GM23248 (cell line): Measurements from ENCODE around the gene ARAP3. TPM values are rescaled to one million over a fixed set of nuclear protein-coding genes. Genes with fewer than 3 reads are reported as not detected.

Experiments used
- DNase-seq: peaks from one replicate; pipeline ENCODE4 v3.0.0-alpha.2; 2015
- H2AFZ ChIP-seq: fragments of 200-600 bp; sonication (generic); 2 replicates; pipeline ENCODE4 v1.6.1; 2016; ENCODE audit warnings: antibody characterized with exemption
- H3F3A ChIP-seq: fragments of 200-600 bp; sonication (generic); 2 replicates; pipeline ENCODE4 v1.6.1; 2016; ENCODE audit warnings: mild to moderate bottlenecking, antibody characterized with exemption, mixed run types; ENCODE audit not compliant: insufficient read depth
- H3K27ac ChIP-seq: fragments of 200-600 bp; sonication (generic); 2 replicates; pipeline ENCODE4 v1.5.1; 2016; ENCODE audit warnings: mild to moderate bottlenecking
- H3K27me3 ChIP-seq: fragments of 200-600 bp; sonication (generic); replicated peaks from 2 replicates; pipeline ENCODE4 v1.6.1; 2016; ENCODE audit warnings: mild to moderate bottlenecking; ENCODE audit not compliant: insufficient read depth
- H3K36me3 ChIP-seq: fragments of 200-600 bp; sonication (generic); 2 replicates; pipeline ENCODE4 v1.6.1; 2016; ENCODE audit warnings: low read depth, mild to moderate bottlenecking
- H3K4me1 ChIP-seq: fragments of 200-600 bp; sonication (generic); 2 replicates; pipeline ENCODE4 v1.6.1; 2016; ENCODE audit warnings: mild to moderate bottlenecking; ENCODE audit not compliant: insufficient read depth
- H3K4me2 ChIP-seq: fragments of 200-600 bp; sonication (generic); one replicate; pipeline ENCODE4 v1.6.1; 2016; ENCODE audit warnings: mild to moderate bottlenecking; ENCODE audit not compliant: unreplicated experiment
- H3K4me3 ChIP-seq: fragments of 200-600 bp; sonication (generic); 2 replicates; pipeline ENCODE4 v1.5.1; 2016; ENCODE audit warnings: mild to moderate bottlenecking
- H3K79me2 ChIP-seq: fragments of 200-600 bp; sonication (generic); 2 replicates; pipeline ENCODE4 v1.6.1; 2016; ENCODE audit warnings: mild to moderate bottlenecking; ENCODE audit not compliant: insufficient read depth
- H3K9ac ChIP-seq: fragments of 200-600 bp; sonication (generic); 2 replicates; pipeline ENCODE4 v1.6.1; 2016; ENCODE audit warnings: mild to moderate bottlenecking
- H3K9me2 ChIP-seq: fragments of 200-600 bp; sonication (generic); 2 replicates; pipeline ENCODE4 v1.6.1; 2016; ENCODE audit warnings: mixed run types, mild to moderate bottlenecking, moderate library complexity; ENCODE audit not compliant: insufficient read depth
- H3K9me3 ChIP-seq: fragments of 200-600 bp; sonication (generic); one replicate; pipeline ENCODE4 v1.6.1; 2017; ENCODE audit warnings: low read depth
- H4K20me1 ChIP-seq: fragments of 200-600 bp; sonication (generic); 2 replicates; pipeline ENCODE4 v1.6.0; 2016; ENCODE audit not compliant: insufficient read depth
- EZH2 ChIP-seq: fragments of 200-600 bp; sonication (generic); IDR thresholded peaks from 2 replicates; pipeline ENCODE4 v1.6.1; 2018; ENCODE audit warnings: antibody characterized with exemption, mild to moderate bottlenecking; ENCODE audit not compliant: insufficient read depth, poor library complexity, severe bottlenecking
- EZH2phosphoT487 ChIP-seq: fragments of 200-600 bp; sonication (generic); IDR thresholded peaks from 2 replicates; pipeline ENCODE4 v1.6.1; 2018; ENCODE audit warnings: antibody characterized with exemption, moderate library complexity, mild to moderate bottlenecking, low read depth; ENCODE audit not compliant: insufficient read depth
- whole genome bisulfite sequencing, 2 experiments: methylation state at CpG; one replicate each; pipeline ENCODE4 v1.1.6; 2015 to 2017; ENCODE audit warnings: low lambda C conversion rate in 2 of 2, low coverage in 1 of 2; ENCODE audit errors: missing lambda C conversion rate in 2 of 2; 5-methylcytosine and 5-hydroxymethylcytosine counted together
- in situ Hi-C: fragments of 300-500 bp; cut with MboI; formaldehyde crosslinking; loops from 2 replicates; pipeline ENCODE4 v1.15.0; 2020
- polyA plus RNA-seq: library from polyadenylated mRNA; unstranded; fragments of >200 nt; fragmentation: Nextera tagmentation; extraction: Ambion mirVana; gene quantifications from 2 replicates; pipeline ENCODE4 v1.2.1, GENCODE V29; 2016
- total RNA-seq: library from RNA; depleted of rRNA; stranded (reverse); fragments of >200 nt; shearing (Covaris generic); gene quantifications from 2 replicates; pipeline ENCODE4 v1.2.3, GENCODE V29; 2014; rRNA removed

ARAP3 gene
- total and polyA plus RNA-seq, 2 experiments from 2014 or later = 2.2 TPM

DNA sequence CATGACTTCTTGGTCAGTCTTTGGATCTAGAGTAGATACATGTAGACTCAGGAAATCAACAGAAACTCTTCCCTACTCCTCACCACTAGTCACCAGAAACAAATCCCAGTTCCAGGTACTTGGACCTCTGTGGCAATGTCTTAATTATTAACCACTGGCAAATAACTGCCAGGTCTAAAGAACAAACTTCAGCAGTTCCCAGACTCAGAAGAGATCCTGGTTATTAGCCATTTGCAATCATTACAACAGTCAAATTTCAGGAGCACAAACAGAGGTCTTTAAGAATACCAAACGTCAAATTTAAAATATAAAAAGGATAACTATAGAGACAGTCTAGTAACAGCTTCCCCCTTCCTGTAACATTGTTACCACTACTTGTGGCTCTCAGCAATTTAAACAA lies 73.5 kb downstream of the ARAP3 start:
- H3K9me3 ChIP-seq = no peaks in the 10 kb centered on the region
- no peak overlapping the region for H2AFZ ChIP-seq
- no peak overlapping the region for H3K4me2 ChIP-seq
- H3K27me3 ChIP-seq = no peaks in the 10 kb centered on the region
- no peak for TF ChIP-seq EZH2
- no peak for TF ChIP-seq EZH2phosphoT487
- peaks cover 96% of the 10 kb centered on the region for H3K79me2 ChIP-seq
- peaks cover 16% of the 10 kb centered on the region for H3K4me1 ChIP-seq
- WGBS, 2 experiments = 95 to 100% methylated on average over 1 of the region's 1 CpG
- in situ Hi-C loops = no loop called here
- no peak overlapping the region for H3K9ac ChIP-seq
- no peaks in the 10 kb centered on the region for H4K20me1 ChIP-seq
- H3K36me3 ChIP-seq = no peaks in the 10 kb centered on the region
- no peak for DNase-seq
- peaks cover 19% of the 10 kb centered on the region for H3F3A ChIP-seq
- no peak overlapping the region for H3K27ac ChIP-seq
- H3K9me2 ChIP-seq = no peaks in the 10 kb centered on the region
- no peak overlapping the region for H3K4me3 ChIP-seq

DNA sequence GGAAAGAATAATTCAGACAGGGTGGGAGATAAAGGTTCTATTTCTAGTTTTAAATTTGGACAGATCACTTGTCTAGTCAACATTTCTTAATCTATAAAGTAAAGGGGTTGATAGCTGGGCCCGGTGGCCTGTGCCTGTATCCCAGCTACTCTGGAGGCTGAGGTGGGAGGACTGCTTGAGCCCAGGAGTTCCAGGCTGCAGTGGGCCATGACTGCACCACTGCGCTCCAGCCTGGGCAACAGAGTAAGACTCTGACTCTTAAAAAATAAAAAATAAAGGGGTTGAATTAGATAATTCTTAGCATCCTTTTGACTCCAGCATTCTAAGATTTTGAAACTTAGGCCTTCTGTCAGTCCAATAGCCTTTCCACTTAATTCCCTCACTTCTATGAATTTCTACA lies 74.0 kb downstream of the ARAP3 start:
- H3K9ac ChIP-seq = no peak overlapping the region
- no peaks in the 10 kb centered on the region for H4K20me1 ChIP-seq
- in situ Hi-C loops = no loop called here
- H3K4me3 ChIP-seq = no peak overlapping the region
- H3K9me3 ChIP-seq = no peaks in the 10 kb centered on the region
- H3K27ac ChIP-seq = no peak overlapping the region
- H3F3A ChIP-seq = peaks cover 24% of the 10 kb centered on the region
- H3K4me1 ChIP-seq = peaks cover 20% of the 10 kb centered on the region
- H3K79me2 ChIP-seq = peaks cover 96% of the 10 kb centered on the region
- 97 to 98% methylated on average over 2 of the region's 2 CpGs for WGBS, 2 experiments
- DNase-seq = no peak
- TF ChIP-seq EZH2phosphoT487 (no peak), EZH2 (no peak)
- no peak overlapping the region for H2AFZ ChIP-seq
- no peaks in the 10 kb centered on the region for H3K27me3 ChIP-seq
- H3K9me2 ChIP-seq = no peaks in the 10 kb centered on the region
- no peaks in the 10 kb centered on the region for H3K36me3 ChIP-seq
- H3K4me2 ChIP-seq = no peak overlapping the region

DNA sequence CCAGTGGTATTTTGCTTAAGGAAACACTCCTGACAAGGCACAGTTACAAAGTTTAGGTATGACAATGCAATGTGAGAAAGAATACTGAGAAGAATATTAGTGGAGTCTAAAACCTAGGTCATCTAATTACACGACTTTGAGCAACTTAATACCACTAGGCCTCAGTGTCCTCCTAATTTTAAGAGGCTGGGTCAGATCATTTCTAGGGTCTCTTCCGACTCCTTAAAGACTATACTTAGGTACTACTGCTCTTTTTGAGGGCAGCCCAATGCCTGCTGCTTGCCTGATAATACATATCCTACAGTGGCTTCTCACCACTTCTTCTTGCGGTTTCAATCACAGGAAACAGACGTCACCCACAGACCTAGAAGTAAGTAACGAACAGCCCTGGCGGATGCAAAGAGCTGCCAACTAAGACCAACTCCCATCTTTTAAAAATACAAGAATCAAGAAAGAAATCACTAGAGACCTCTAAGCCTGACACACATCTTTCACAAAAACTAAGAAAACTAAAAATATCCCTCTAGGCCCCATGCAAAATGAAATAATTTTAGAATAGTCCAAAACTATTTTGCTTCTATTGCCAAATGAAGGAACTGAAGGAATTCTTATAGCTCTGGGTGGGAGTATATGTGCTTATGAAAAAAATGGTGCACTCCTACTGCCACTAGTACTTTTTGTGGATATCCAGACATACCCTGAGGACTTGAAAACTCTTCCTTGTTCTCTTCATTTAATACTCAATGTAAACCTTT lies 76.3 kb downstream of the ARAP3 start:
- H3K9me3 ChIP-seq = no peaks in the 10 kb centered on the region
- H3K9me2 ChIP-seq = no peaks in the 10 kb centered on the region
- peak overlapping the region; percentile 81; the same call in 1 of the 2 replicates for H3K9ac ChIP-seq
- H3K36me3 ChIP-seq = no peaks in the 10 kb centered on the region
- no peaks in the 10 kb centered on the region for H4K20me1 ChIP-seq
- H3K79me2 ChIP-seq = peaks cover 96% of the 10 kb centered on the region
- 0 out of 2 replicates have a peak overlapping the region, but pooled peaks have one; percentile 27 for H2AFZ ChIP-seq
- peak overlapping the region; percentile 95 for H3K27ac ChIP-seq
- 83 to 87% methylated on average over 6 of the region's 6 CpGs for WGBS, 2 experiments
- H3K4me3 ChIP-seq = no peak overlapping the region
- H3K4me1 ChIP-seq = peaks cover 20% of the 10 kb centered on the region
- DNase-seq = no peak
- TF ChIP-seq EZH2 = no peak
- TF ChIP-seq EZH2phosphoT487 = no peak
- in situ Hi-C loops = no loop called here
- H3K27me3 ChIP-seq = no peaks in the 10 kb centered on the region
- peaks cover 29% of the 10 kb centered on the region for H3F3A ChIP-seq
- peak overlapping the region; percentile 97 for H3K4me2 ChIP-seq

DNA sequence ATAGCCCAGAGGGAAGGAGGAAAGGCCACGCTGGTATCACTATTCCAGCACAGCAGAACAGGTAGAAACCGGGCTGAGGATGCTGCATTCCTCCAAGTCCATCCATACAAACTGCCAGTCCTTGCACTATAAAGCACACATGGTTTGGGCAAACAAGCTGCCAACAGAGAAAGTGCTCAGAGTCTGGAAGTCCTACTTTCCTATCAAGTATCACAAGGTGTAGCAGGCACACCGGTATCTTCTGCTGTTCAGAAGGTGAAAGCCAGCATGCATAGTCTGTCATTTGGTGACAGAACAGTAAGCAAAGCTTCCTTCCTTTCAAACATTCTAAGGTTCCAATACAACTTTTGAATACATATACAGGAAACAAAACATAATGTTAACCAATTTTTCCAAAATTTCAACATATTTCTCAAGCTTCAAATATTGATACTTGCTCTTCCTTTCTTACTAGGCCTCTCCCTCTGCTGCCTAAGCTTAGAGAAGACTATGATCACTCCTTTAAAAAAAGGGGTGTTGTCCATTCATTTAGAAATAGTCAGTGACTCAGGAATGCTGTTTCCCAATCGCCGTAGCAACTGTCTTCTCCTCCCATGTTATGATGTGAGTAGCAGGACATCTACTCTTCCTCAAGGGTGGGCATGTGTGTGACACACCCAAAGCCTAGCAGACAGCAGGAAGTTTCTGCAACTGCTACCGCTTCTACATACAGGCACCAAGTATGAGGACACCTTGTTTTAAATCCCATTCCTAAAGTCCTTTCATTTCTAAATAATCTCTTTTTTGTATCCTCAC lies 77.9 kb downstream of the ARAP3 start:
- Histone ChIP-seq H3K9me2 (no peaks in the 10 kb centered on the region), H3K79me2 (peaks cover 96% of the 10 kb centered on the region), H4K20me1 (no peaks in the 10 kb centered on the region), H3K27ac (peak overlapping the region; percentile 95), H3F3A (peaks cover 37% of the 10 kb centered on the region), H3K9me3 (no peaks in the 10 kb centered on the region), H3K4me2 (peak overlapping the region; percentile 97), H3K27me3 (no peaks in the 10 kb centered on the region), H3K4me1 (peaks cover 24% of the 10 kb centered on the region), H3K4me3 (peak overlapping the region; percentile 66), H2AFZ (peak overlapping the region; percentile 63), H3K9ac (peak overlapping the region; percentile 81), H3K36me3 (no peaks in the 10 kb centered on the region)
- DNase-seq = peak; percentile 98
- TF ChIP-seq EZH2phosphoT487 (no peak), EZH2 (no peak)
- in situ Hi-C loops = no loop called here
- 25 to 35% methylated on average over 6 of the region's 6 CpGs for WGBS, 2 experiments

Other genes with a start within 250 kb of the ARAP3 start
- 44.6 and 53.1 TPM in 2 replicates for gene PCDHGC3, start 206.3 kb downstream of the ARAP3 start, total RNA-seq
- gene PCDHGC3, start 206.3 kb downstream of the ARAP3 start, polyA plus RNA-seq = 74.4 and 77.4 TPM in 2 replicates
- gene PCDHGC4, start 197.2 kb downstream of the ARAP3 start, total RNA-seq = 0.38 and 0.54 TPM in 2 replicates
- gene PCDHGC4, start 197.2 kb downstream of the ARAP3 start, polyA plus RNA-seq = 0.11 and 0.16 TPM in 2 replicates
- gene PCDHGC5, start 193.1 kb downstream of the ARAP3 start, total RNA-seq = 2.2 and 3.2 TPM in 2 replicates
- 1.8 and 2.5 TPM in 2 replicates for gene PCDHGC5, start 193.1 kb downstream of the ARAP3 start, polyA plus RNA-seq
- gene DIAPH1, start 63.2 kb downstream of the ARAP3 start, total RNA-seq = 26.0 and 34.5 TPM in 2 replicates
- 33.7 and 34.4 TPM in 2 replicates for gene DIAPH1, start 63.2 kb downstream of the ARAP3 start, polyA plus RNA-seq
- gene HDAC3, start 45.4 kb downstream of the ARAP3 start, total RNA-seq = 43.8 and 53.2 TPM in 2 replicates
- 59.0 and 62.9 TPM in 2 replicates for gene HDAC3, start 45.4 kb downstream of the ARAP3 start, polyA plus RNA-seq
- gene RELL2, start 45.2 kb downstream of the ARAP3 start, total RNA-seq = 2.8 and 3.8 TPM in 2 replicates
- 2.1 and 2.9 TPM in 2 replicates for gene RELL2, start 45.2 kb downstream of the ARAP3 start, polyA plus RNA-seq
- gene FCHSD1, start 30.8 kb downstream of the ARAP3 start, total RNA-seq = 24.4 and 32.0 TPM in 2 replicates
- 21.8 and 23.8 TPM in 2 replicates for gene FCHSD1, start 30.8 kb downstream of the ARAP3 start, polyA plus RNA-seq
- gene PCDH1, start 196.2 kb upstream of the ARAP3 start, total RNA-seq = 3.5 and 10.9 TPM in 2 replicates
- gene PCDH1, start 196.2 kb upstream of the ARAP3 start, polyA plus RNA-seq = 1.6 and 2.4 TPM in 2 replicates
- gene DELE1, start 241.6 kb upstream of the ARAP3 start, total RNA-seq = 39.5 and 47.9 TPM in 2 replicates
- gene DELE1, start 241.6 kb upstream of the ARAP3 start, polyA plus RNA-seq = 28.9 and 35.1 TPM in 2 replicates